Keratinocyte (primary cell): Measurements from ENCODE around the gene TBC1D12. TPM values are rescaled to one million over a fixed set of nuclear protein-coding genes. Genes with fewer than 3 reads are reported as not detected.

Experiments used
- DNase-seq: peaks from one replicate; pipeline ENCODE4 v3.0.0-alpha.2; 2011; ENCODE audit warnings: low read depth, missing footprints, low spot score
- FAIRE-seq: peaks from 2 replicates; lab custom pipeline; 2011; peaks lifted over from hg19 to GRCh38; lab: Jason Lieb, UNC
- H2AFZ ChIP-seq: 2 replicates; pipeline ENCODE4 v1.6.0; 2012; ENCODE audit warnings: low read length, control low read depth, inconsistent platforms; ENCODE audit not compliant: control insufficient read depth
- H3K27ac ChIP-seq: 2 replicates; pipeline ENCODE4 v1.5.1; 2011; ENCODE audit warnings: low read length; ENCODE audit not compliant: control insufficient read depth, insufficient read depth
- H3K27me3 ChIP-seq: 3 replicates; pipeline ENCODE4 v1.6.0; 2011; ENCODE audit warnings: low read length; ENCODE audit not compliant: control insufficient read depth, insufficient read depth; ENCODE audit errors: extremely low read depth
- H3K36me3 ChIP-seq, 2 experiments: 2 replicates in 1 of 2; 3 replicates in 1 of 2; pipeline ENCODE4 v1.5.1; 2011; ENCODE audit warnings: low read length in 2 of 2, mild to moderate bottlenecking in 1 of 2; ENCODE audit not compliant: control insufficient read depth in 2 of 2, insufficient read depth in 2 of 2; ENCODE audit errors: extremely low read depth in 1 of 2
- H3K4me1 ChIP-seq: 3 replicates; pipeline ENCODE4 v1.5.1; 2011; ENCODE audit warnings: low read length; ENCODE audit not compliant: control insufficient read depth, insufficient read depth; ENCODE audit errors: extremely low read depth
- H3K4me2 ChIP-seq: 3 replicates; pipeline ENCODE4 v1.6.0; 2011; ENCODE audit warnings: low read depth, low read length; ENCODE audit not compliant: control insufficient read depth, insufficient read depth; ENCODE audit errors: extremely low read depth
- H3K4me3 ChIP-seq, 3 experiments: fragments of 200-600 bp in 1 of 3; sonication (generic) in 1 of 3; 2 replicates in 2 of 3; 3 replicates in 1 of 3; pipeline ENCODE4 v1.5.1; 2011 to 2016; ENCODE audit warnings: low read length in 3 of 3, mild to moderate bottlenecking in 3 of 3, control low read depth in 2 of 3, inconsistent platforms in 1 of 3, low read depth in 1 of 3, mixed read lengths in 1 of 3, mixed run types in 1 of 3, moderate library complexity in 1 of 3; ENCODE audit not compliant: control insufficient read depth in 2 of 3, insufficient read depth in 2 of 3; ENCODE audit errors: extremely low read depth in 1 of 3
- H3K79me2 ChIP-seq: 2 replicates; pipeline ENCODE4 v1.6.0; 2012; ENCODE audit warnings: low read length; ENCODE audit not compliant: control insufficient read depth, insufficient read depth
- H3K9ac ChIP-seq: 3 replicates; pipeline ENCODE4 v1.6.0; 2011; ENCODE audit warnings: low read length; ENCODE audit not compliant: control insufficient read depth, insufficient read depth; ENCODE audit errors: extremely low read depth
- H3K9me1 ChIP-seq: 3 replicates; pipeline ENCODE4 v1.6.0; 2011; ENCODE audit warnings: low read length; ENCODE audit not compliant: control insufficient read depth, insufficient read depth; ENCODE audit errors: extremely low read depth
- H3K9me3 ChIP-seq: 2 replicates; pipeline ENCODE4 v1.5.1; 2012; ENCODE audit warnings: low read depth, low read length; ENCODE audit not compliant: control insufficient read depth
- H4K20me1 ChIP-seq: 3 replicates; pipeline ENCODE4 v1.6.0; 2011; ENCODE audit warnings: low read length; ENCODE audit not compliant: control insufficient read depth, insufficient read depth; ENCODE audit errors: extremely low read depth
- CTCF ChIP-seq, 3 experiments: IDR thresholded peaks in 1 of 3; conservative IDR thresholded peaks in 1 of 3; optimal IDR thresholded peaks in 1 of 3; 2 replicates in 2 of 3; 3 replicates in 1 of 3; pipeline versions ENCODE3 to v1.5.1; 2011; ENCODE audit warnings: low read length in 3 of 3, mild to moderate bottlenecking in 3 of 3, moderate library complexity in 2 of 3, control low read depth in 1 of 3, inconsistent platforms in 1 of 3; ENCODE audit not compliant: insufficient read depth in 2 of 3; ENCODE audit errors: extremely low read depth in 1 of 3
- EZH2 ChIP-seq: IDR thresholded peaks from one replicate; pipeline ENCODE4 v1.6.1; 2012; ENCODE audit warnings: inconsistent platforms, mild to moderate bottlenecking, low read length, moderate library complexity
- dilution Hi-C: fragments of 300-500 bp; cut with MboI; formaldehyde crosslinking; loops from one replicate; pipeline ENCODE4 v1.7.0; 2020; ENCODE audit warnings: low sequenced_read_pairs; ENCODE audit not compliant: extremely low pct_ligation_motif_present
- polyA plus RNA-seq, 5 experiments: library from polyadenylated mRNA; depleted of rRNA in 3 of 5; stranded (reverse) in 3 of 5; stranded (forward) in 1 of 5; unstranded in 1 of 5; fragments of >200 nt; gene quantifications; 1 replicate in 1 of 5; 2 replicates in 3 of 5; 3 replicates in 1 of 5; pipeline versions ENCODE4 v1.2.1 to v1.2.3, GENCODE V29; 2011 to 2012; ENCODE audit warnings: missing spikeins in 2 of 5, low read depth in 1 of 5, low replicate concordance in 1 of 5

TBC1D12 gene
- polyA plus RNA-seq, 1 donor (not counting 4 experiments of a cell fraction or from before 2014, with no cell fraction given), result 7.0 TPM

DNA sequence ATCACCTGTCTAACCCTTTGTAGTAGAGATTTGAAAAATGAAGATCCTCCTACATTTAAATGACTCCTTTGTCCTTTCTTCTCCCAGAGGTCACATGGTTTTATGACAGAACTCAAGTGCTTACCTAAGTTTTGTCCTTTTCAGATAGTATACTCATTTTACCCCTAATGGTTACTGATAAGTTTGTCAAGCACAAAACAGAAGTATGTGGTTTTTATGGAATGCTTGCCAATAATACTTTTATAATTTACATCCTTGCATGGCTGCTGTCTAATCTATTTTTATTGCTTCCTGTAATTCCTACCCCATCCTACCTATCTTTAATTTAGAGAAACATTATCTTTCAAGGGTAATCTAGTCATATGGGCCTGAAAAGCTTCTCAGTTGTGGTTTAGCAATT is 180.8 kb downstream of the TBC1D12 start:
- H2AFZ ChIP-seq, result no peak overlapping the region
- no peak overlapping the region for H3K4me2 ChIP-seq
- H3K9me1 ChIP-seq, result no peaks in the 10 kb centered on the region
- no peak for FAIRE-seq
- no peaks in the 10 kb centered on the region for H3K4me1 ChIP-seq
- H3K27ac ChIP-seq, result no peak overlapping the region
- DNase-seq, result no peak
- peaks cover 0 to 8% of the 10 kb centered on the region in 2 experiments for H3K36me3 ChIP-seq
- H3K9ac ChIP-seq, result no peak overlapping the region
- TF ChIP-seq EZH2 (no peak), CTCF (optimal IDR thresholded peaks at IDR 0.05 in 1 of 3, IDR thresholded peaks at IDR 0.05 in 1 of 3, conservative IDR thresholded peaks at IDR 0.05 in 1 of 3; ENCODE audit: extremely low read depth in 1 of 3, insufficient read depth in 2 of 3, low read length in 3 of 3) (no peak)
- no peaks in the 10 kb centered on the region for H3K27me3 ChIP-seq
- H3K4me3 ChIP-seq, result no peak overlapping the region
- H4K20me1 ChIP-seq, result no peaks in the 10 kb centered on the region
- H3K79me2 ChIP-seq, result no peaks in the 10 kb centered on the region
- H3K9me3 ChIP-seq, result no peaks in the 10 kb centered on the region
- dilution Hi-C loops, result no loop called here

Other genes starting within 250 kb of the TBC1D12 start
- gene NOC3L, start 39.6 kb upstream of the TBC1D12 start, polyA plus RNA-seq, result 8.9 to 16.3 TPM (median 11.0 TPM) in 3 replicates
- gene HELLS, start 143.2 kb downstream of the TBC1D12 start, polyA plus RNA-seq, result 3.9 to 16.8 TPM (median 16.4 TPM) in 3 replicates